ENCODE measurements around the gene ARMC9.

Gene ARMC9

GRCh38 chr2:231323316-231323715, 124.9 kb downstream of the ARMC9 start:
- no peak for TF ChIP-seq CTCF (IDR thresholded peaks at IDR 0.05; ENCODE audit: control extremely low read depth, extremely low read depth, low read depth, missing control alignments)

GRCh38 chr2:231325826-231326225, 127.4 kb downstream of the ARMC9 start:
- TF ChIP-seq CTCF (IDR thresholded peaks at IDR 0.05; ENCODE audit: control extremely low read depth, extremely low read depth, low read depth, missing control alignments) = no peak
- POLR2A ChIA-PET = no interaction called here
- DNase-seq (ENCODE audit: extremely low spot score) = no peak
- CTCF ChIA-PET = interaction anchor here (2.1 kb wide), 1 partner anchor 29 kb away, joined by 7 read pairs; no protein-coding TSS in a partner anchor

More at GRCh38 chr2:231323316-231323715, 124.9 kb downstream of the ARMC9 start:
- DNase-seq (ENCODE audit: extremely low spot score) = no peak
- ChIA-PET CTCF (interaction anchor here (1.3 to 2.3 kb wide), 6 partner anchors 12 to 131 kb away, joined by 3 to 12 read pairs (median 5); no protein-coding TSS in a partner anchor), POLR2A (no interaction called here)

- no peak for DNase-seq (ENCODE audit: extremely low spot score)
- ChIA-PET CTCF (no interaction called here), POLR2A (no interaction called here)
- no peak for TF ChIP-seq CTCF (IDR thresholded peaks at IDR 0.05; ENCODE audit: control extremely low read depth, extremely low read depth, low read depth, missing control alignments)
These were observed 128.0 kb downstream of the ARMC9 start for GRCh38 chr2:231326404-231326803.

GRCh38 chr2:231330311-231330710, 131.9 kb downstream of the ARMC9 start:
- TF ChIP-seq CTCF (IDR thresholded peaks at IDR 0.05; ENCODE audit: control extremely low read depth, extremely low read depth, low read depth, missing control alignments) = no peak
- ChIA-PET POLR2A (no interaction called here), CTCF (no interaction called here)
- DNase-seq (ENCODE audit: extremely low spot score) = no peak

GRCh38 chr2:231331533-231331932, 133.1 kb downstream of the ARMC9 start:
- no peak for DNase-seq (ENCODE audit: extremely low spot score)
- TF ChIP-seq CTCF (IDR thresholded peaks at IDR 0.05; ENCODE audit: control extremely low read depth, extremely low read depth, low read depth, missing control alignments) = no peak
- POLR2A ChIA-PET = no interaction called here
- CTCF ChIA-PET = no interaction called here

- ChIA-PET POLR2A (no interaction called here), CTCF (interaction anchor here (0.6 kb wide), 1 partner anchor 20 kb away, joined by 3 read pairs; no protein-coding TSS in a partner anchor)
- TF ChIP-seq CTCF (IDR thresholded peaks at IDR 0.05; ENCODE audit: control extremely low read depth, extremely low read depth, low read depth, missing control alignments) = no peak
- DNase-seq (ENCODE audit: extremely low spot score) = no peak
These were observed 134.0 kb downstream of the ARMC9 start for GRCh38 chr2:231332388-231332787.

All from GM10248 (cell line).